AML-193 (cell line): ENCODE measurements around the gene PSMB10.

Experiments
- DNase-seq, 2 experiments: peaks; one replicate each; lab custom pipeline; 2025; lab: John Stamatoyannopoulos, UW

The PSMB10 gene

GRCh38 chr16:67963662-67964321 is 27.1 kb upstream of the PSMB10 start:
- DNase-seq, result no peak

- no peak for DNase-seq
Measured at GRCh38 chr16:67963292-67963661, 26.6 kb upstream of the PSMB10 start.

GRCh38 chr16:67962135-67962534 is 25.5 kb upstream of the PSMB10 start:
- DNase-seq, result no peak

- DNase-seq, result no peak
Measured at GRCh38 chr16:67961551-67961957, 24.9 kb upstream of the PSMB10 start.

- no peak for DNase-seq
Measured at GRCh38 chr16:67959536-67960329, 23.1 kb upstream of the PSMB10 start.

- DNase-seq, result no peak
Measured at GRCh38 chr16:67957622-67958021, 21.0 kb upstream of the PSMB10 start.

GRCh38 chr16:67954421-67955196 is 18.0 kb upstream of the PSMB10 start:
- DNase-seq, result no peak

- no peak for DNase-seq
Measured at GRCh38 chr16:67953641-67954375, 17.2 kb upstream of the PSMB10 start.

- DNase-seq, result no peak
Measured at GRCh38 chr16:67951485-67951884, 14.8 kb upstream of the PSMB10 start.

GRCh38 chr16:67950335-67950843 is 13.7 kb upstream of the PSMB10 start:
- no peak for DNase-seq

- DNase-seq, result no peak
Measured at GRCh38 chr16:67949645-67950044, 13.0 kb upstream of the PSMB10 start.

GRCh38 chr16:67948015-67948414 is 11.4 kb upstream of the PSMB10 start:
- DNase-seq, result no peak

GRCh38 chr16:67946966-67947558 is 10.4 kb upstream of the PSMB10 start:
- no peak for DNase-seq

- no peak for DNase-seq
Measured at GRCh38 chr16:67946128-67946569, 9.5 kb upstream of the PSMB10 start.

GRCh38 chr16:67945392-67945933 is 8.8 kb upstream of the PSMB10 start:
- no peak for DNase-seq

- no peak for DNase-seq
Measured at GRCh38 chr16:67944690-67945391, 8.2 kb upstream of the PSMB10 start.

GRCh38 chr16:67943619-67944504 is 7.2 kb upstream of the PSMB10 start, which contains the start of gene LCAT:
Gene LCAT (minus strand): TSS chr16:67944120. CDS start chr16:67944101, 19 bp downstream.
- DNase-seq, result no peak

- no peak for DNase-seq
Measured at GRCh38 chr16:67943256-67943618, 6.6 kb upstream of the PSMB10 start.

GRCh38 chr16:67942510-67943255 is 6.0 kb upstream of the PSMB10 start:
- no peak for DNase-seq
